G401.6 (cell line): ENCODE results near the gene STOML1.

Experiments
- FAIRE-seq: peaks from 2 replicates; lab custom pipeline; 2012; peaks lifted over from hg19 to GRCh38; lab: Jason Lieb, UNC

The STOML1 gene

GRCh38 chr15:73928971-73929627 lies 63.0 kb downstream of the STOML1 start:
- no peak for FAIRE-seq
